HCEC 1CT (cell line): ENCODE data around the gene DEPDC5.
"Not testable (repeated sequence)": the region's sequence is repeated elsewhere in the genome, so short reads cannot be mapped to it uniquely, and the experiment has no call there.

Experiments used
- DNase-seq: peaks from one replicate; pipeline ENCODE4 v3.0.0-alpha.2; 2017

Gene DEPDC5

GRCh38 chr22:31749636-31750364 lies 4.0 kb upstream of the DEPDC5 start, which contains the start of gene PRR14L:
Gene PRR14L, minus strand, starts transcription at chr22:31750132. Its CDS starts 11,272 bp downstream, at chr22:31738860.
- DNase-seq = peak; percentile 92

- DNase-seq = no peak
Observed at GRCh38 chr22:31750365-31751284, 3.2 kb upstream of the DEPDC5 start.

- no peak for DNase-seq
Observed at GRCh38 chr22:31752096-31752847, 1.5 kb upstream of the DEPDC5 start.

- no peak for DNase-seq
Observed at GRCh38 chr22:31753005-31753633, 700 bp upstream of the DEPDC5 start.

GRCh38 chr22:31754813-31755212 lies 994 bp downstream of the DEPDC5 start:
- no peak for DNase-seq

- no peak for DNase-seq
Observed at GRCh38 chr22:31757265-31757664, 3.4 kb downstream of the DEPDC5 start.

GRCh38 chr22:31758860-31759259 lies 5.0 kb downstream of the DEPDC5 start:
- not testable (repeated sequence) for DNase-seq

GRCh38 chr22:31764785-31765184 lies 11.0 kb downstream of the DEPDC5 start:
- DNase-seq = no peak

- DNase-seq = no peak
Observed at GRCh38 chr22:31768422-31769059, 14.7 kb downstream of the DEPDC5 start.

- DNase-seq = no peak
Observed at GRCh38 chr22:31773416-31773815, 19.6 kb downstream of the DEPDC5 start.

- DNase-seq = no peak
Observed at GRCh38 chr22:31776231-31776630, 22.4 kb downstream of the DEPDC5 start.

- DNase-seq = no peak
Observed at GRCh38 chr22:31789803-31790202, 36.0 kb downstream of the DEPDC5 start.

GRCh38 chr22:31790240-31790639 lies 36.4 kb downstream of the DEPDC5 start:
- no peak for DNase-seq

GRCh38 chr22:31799358-31799757 lies 45.5 kb downstream of the DEPDC5 start:
- not testable (repeated sequence) for DNase-seq

- DNase-seq = peak; percentile 79
Observed at GRCh38 chr22:31800065-31800464, 46.2 kb downstream of the DEPDC5 start.

- DNase-seq = not testable (repeated sequence)
Observed at GRCh38 chr22:31800861-31801260, 47.0 kb downstream of the DEPDC5 start.

GRCh38 chr22:31802575-31802974 lies 48.8 kb downstream of the DEPDC5 start:
- DNase-seq = no peak

GRCh38 chr22:31806751-31807150 lies 52.9 kb downstream of the DEPDC5 start:
- DNase-seq = no peak

- no peak for DNase-seq
Observed at GRCh38 chr22:31812977-31813605, 59.3 kb downstream of the DEPDC5 start.

- not testable (repeated sequence) for DNase-seq
Observed at GRCh38 chr22:31813898-31814297, 60.1 kb downstream of the DEPDC5 start.

- DNase-seq = no peak
Observed at GRCh38 chr22:31814942-31815341, 61.1 kb downstream of the DEPDC5 start.
